Fibroblast of the aortic adventitia (primary cell): ENCODE measurements around the gene HOOK2. TPM values are rescaled to one million over a fixed set of nuclear protein-coding genes. Genes with fewer than 3 reads are reported as not detected.

Source experiments
- DNase-seq: peaks from one replicate; pipeline ENCODE4 v3.0.0-alpha.2; 2010; ENCODE audit warnings: low read depth
- H3K4me3 ChIP-seq: 2 replicates; pipeline ENCODE4 v1.5.1; 2011; ENCODE audit warnings: low read depth, mild to moderate bottlenecking, control low read depth, low read length, moderate library complexity
- total RNA-seq: library from RNA; depleted of rRNA; stranded (reverse); fragments of >200 nt; gene quantifications from 2 replicates; pipeline ENCODE4 v1.2.3, GENCODE V29; 2012; ENCODE audit warnings: low replicate concordance
- TF ChIP-seq, protein P1 (sequence below): IDR thresholded peaks from 2 replicates; pipeline ENCODE4 v1.5.1; 2011; ENCODE audit warnings: mild to moderate bottlenecking, low read length, control low read depth, inconsistent platforms; ENCODE audit not compliant: insufficient read depth

HOOK2 gene
- total RNA-seq, 1 donor: 15.5 TPM

DNA sequence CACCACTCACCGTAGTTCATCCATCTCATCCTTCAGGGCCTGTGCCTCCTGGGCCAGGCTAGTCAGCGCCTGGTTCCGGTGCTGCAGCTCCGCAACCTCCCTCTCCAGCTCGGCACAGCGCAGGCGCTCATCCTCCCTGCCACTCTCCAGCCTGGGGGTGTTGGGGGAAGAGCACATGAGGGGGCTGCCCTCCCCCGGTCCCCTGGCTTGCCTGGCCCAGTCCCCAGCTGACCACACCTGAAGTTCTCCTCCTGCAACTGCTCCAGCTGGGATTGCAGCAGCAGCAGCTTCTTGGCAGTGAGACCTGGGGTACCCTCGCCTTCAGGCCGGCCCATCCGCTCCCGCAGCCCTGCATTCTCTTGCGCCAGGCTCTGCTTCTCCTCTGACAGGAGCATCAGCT lies 4.4 kb downstream of the HOOK2 start:
- no peak for DNase-seq

DNA sequence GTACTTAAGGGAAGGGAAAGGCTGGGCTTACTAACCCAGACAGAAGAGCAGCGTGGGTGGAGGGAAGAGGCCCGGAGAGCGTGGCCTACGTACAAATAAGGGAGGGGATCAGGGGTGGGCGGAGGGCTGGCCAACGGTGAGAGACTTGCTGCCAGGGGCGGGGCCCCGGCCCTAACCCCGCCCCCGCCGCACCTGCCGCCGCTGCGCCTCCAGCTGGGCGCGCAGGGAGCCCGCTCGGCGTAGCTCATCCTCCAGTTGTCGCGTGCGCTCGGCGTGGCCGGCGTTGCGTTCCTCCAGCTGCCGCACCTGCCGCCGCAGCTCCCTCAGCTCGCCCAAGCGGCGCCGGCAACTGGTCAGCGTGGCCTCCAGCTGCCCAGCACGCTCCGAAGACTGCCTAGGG lies 5.7 kb downstream of the HOOK2 start:
- H3K4me3 ChIP-seq: no peak overlapping the region
- no peak for DNase-seq
- TF ChIP-seq, protein P1, sequence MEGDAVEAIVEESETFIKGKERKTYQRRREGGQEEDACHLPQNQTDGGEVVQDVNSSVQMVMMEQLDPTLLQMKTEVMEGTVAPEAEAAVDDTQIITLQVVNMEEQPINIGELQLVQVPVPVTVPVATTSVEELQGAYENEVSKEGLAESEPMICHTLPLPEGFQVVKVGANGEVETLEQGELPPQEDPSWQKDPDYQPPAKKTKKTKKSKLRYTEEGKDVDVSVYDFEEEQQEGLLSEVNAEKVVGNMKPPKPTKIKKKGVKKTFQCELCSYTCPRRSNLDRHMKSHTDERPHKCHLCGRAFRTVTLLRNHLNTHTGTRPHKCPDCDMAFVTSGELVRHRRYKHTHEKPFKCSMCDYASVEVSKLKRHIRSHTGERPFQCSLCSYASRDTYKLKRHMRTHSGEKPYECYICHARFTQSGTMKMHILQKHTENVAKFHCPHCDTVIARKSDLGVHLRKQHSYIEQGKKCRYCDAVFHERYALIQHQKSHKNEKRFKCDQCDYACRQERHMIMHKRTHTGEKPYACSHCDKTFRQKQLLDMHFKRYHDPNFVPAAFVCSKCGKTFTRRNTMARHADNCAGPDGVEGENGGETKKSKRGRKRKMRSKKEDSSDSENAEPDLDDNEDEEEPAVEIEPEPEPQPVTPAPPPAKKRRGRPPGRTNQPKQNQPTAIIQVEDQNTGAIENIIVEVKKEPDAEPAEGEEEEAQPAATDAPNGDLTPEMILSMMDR: no peak

More for the DNA sequence above, 4.4 kb downstream of the HOOK2 start:
- TF ChIP-seq, protein P1: no peak
- no peak overlapping the region for H3K4me3 ChIP-seq

DNA sequence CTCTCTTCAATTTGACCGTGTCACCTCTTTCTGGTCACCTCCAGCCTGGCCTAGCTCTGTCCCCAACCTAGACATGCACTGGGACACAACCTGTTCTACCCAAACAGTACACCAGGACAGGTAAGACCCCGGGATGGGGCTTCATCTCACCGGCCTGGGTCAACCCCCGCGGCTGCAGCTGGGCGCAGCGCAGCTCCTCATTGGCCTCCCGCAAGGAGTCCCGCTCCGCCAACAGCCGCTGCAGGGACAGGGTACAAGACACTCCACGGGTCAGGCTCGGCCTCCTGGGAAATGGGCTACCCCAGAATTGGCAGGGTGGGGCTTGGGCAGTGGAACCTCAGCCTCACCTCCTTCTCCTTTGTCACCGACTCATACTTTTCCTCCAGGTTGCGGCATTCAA lies 7.7 kb downstream of the HOOK2 start:
- no peak overlapping the region for H3K4me3 ChIP-seq
- DNase-seq: no peak

DNA sequence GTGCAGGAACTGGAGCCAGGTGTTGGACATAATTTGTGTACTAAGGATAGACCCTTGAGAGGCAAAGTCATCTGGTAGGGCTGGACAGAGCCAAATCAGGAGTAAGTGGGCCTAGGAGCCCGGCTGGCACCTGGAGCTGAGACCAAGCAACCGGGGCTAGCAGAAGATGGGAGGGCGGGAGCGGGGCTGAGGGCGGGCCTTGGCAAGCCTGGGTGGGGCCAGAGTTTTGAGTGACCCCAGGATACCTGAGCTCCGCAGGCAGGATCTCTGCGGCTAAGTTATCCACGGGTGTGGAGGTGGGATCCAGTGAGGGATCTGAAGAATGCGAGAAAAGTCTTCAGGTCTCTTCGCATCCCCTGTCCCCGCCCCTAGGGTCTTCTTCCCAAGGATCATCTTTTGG lies 8.2 kb downstream of the HOOK2 start:
- TF ChIP-seq, protein P1: no peak
- no peak for DNase-seq
- H3K4me3 ChIP-seq: no peak overlapping the region

More for the DNA sequence above, 7.7 kb downstream of the HOOK2 start:
- TF ChIP-seq, protein P1: no peak

DNA sequence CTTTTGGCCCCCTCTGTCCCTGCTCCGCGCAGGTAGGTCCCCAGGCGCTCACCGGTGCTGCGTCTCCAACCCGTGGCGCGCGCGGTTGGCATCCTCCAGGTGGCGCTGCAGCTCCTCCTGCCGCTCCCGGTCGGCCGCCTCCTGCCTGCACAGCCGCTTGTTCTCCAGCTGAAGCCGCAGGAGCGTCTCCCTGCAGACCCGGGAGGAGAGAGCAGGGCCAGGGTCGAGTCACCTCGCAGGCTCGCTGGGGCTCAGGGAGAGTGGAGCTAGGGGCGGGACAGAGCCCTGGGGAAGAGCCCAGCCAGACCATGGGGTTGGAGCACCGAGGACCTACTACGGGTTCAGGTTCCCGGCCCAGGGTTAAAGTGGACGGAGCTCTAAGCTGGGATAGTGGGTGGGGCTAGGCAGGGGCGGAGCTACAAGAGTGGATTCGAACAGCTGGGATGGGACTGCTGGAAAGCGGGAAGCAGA lies 9.3 kb downstream of the HOOK2 start:
- TF ChIP-seq, protein P1: peak; percentile 83
- H3K4me3 ChIP-seq: peak overlapping the region; percentile 66
- peak; percentile 77 for DNase-seq

DNA sequence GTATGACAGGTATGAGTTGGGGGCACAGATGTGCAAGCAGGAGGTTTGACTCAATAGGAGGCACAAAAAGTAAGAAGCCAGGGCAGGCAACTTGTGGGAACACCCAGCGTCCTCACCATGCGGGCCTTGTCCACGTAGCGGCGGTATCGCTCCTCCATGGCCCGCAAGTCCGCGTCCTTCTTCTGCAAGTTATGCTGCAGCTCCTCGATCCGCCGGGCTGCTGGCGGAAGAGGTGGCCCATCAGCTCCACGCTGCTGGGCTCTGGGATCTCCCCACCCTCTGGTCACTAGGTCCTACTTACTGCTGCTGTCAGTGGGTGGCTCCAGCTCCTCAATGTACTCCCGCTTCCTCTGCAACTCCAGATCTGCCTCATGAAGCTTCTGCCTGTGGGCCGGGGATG lies 10.7 kb downstream of the HOOK2 start:
- no peak overlapping the region for H3K4me3 ChIP-seq
- TF ChIP-seq, protein P1: no peak
- no peak for DNase-seq

DNA sequence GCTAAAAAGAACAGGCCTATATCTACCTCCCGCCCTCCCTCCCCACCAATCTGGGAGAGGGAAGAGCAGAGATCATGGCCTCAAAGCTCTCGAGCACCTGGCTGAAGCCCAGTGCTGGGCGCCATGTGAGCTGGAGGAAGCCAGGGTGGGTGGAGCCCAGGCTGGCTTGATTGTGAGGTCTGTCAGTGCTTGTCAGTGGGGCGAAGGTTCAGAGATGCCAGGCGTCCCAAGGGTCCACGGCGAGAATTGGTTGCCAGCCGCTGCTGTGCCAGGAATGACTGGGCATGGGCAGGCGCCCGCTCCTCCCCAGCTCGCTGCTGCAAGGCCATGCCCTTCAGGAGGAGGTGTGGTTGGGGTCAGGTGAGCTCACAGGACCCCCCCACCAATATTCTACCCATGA lies 12.3 kb downstream of the HOOK2 start:
- DNase-seq: no peak
- H3K4me3 ChIP-seq: no peak overlapping the region
- TF ChIP-seq, protein P1: no peak
